ENCODE data around the gene UBE2J1. TPM values are rescaled to one million over a fixed set of nuclear protein-coding genes. Genes with fewer than 3 reads are reported as not detected.

The UBE2J1 gene
- total RNA-seq, 4 donors from 2014 or later = 25.3 to 30.4 (median 26.7) TPM

GRCh38 chr6:89278956-89279355, 73.6 kb downstream of the UBE2J1 start:
- H3K36me3 ChIP-seq = no peaks in the 10 kb centered on the region
- no peak for DNase-seq (ENCODE audit: low spot score in 2 of 2)
- H3K27ac ChIP-seq = no peak overlapping the region
- no peak overlapping the region for H3K4me3 ChIP-seq
- no peaks in the 10 kb centered on the region for H3K27me3 ChIP-seq
- TF ChIP-seq CTCF (IDR thresholded peaks at IDR 0.05) = no peak
- no peak for TF ChIP-seq EP300 (IDR thresholded peaks at IDR 0.05)
- no peak for TF ChIP-seq POLR2A (IDR thresholded peaks at IDR 0.05)
- no peaks in the 10 kb centered on the region for H3K4me1 ChIP-seq
- H3K9me3 ChIP-seq = no peaks in the 10 kb centered on the region
- 89 to 92% methylated on average over 8 to 9 of the region's 9 CpGs for WGBS, 2 donors

Other genes starting within 250 kb of the UBE2J1 start
- gene SRSF12, start 234.7 kb downstream of the UBE2J1 start, total RNA-seq = 1 to 10 TPM in 1 of 4 donors, under 1 TPM in 2, not detected in 1; under 0.01 to 1.7 (median 0.60) TPM
- gene PM20D2, start 206.7 kb downstream of the UBE2J1 start, total RNA-seq = 10 to 100 TPM; 15.1 to 28.2 (median 19.3) TPM
- not detected for gene GABRR1, start 135.4 kb downstream of the UBE2J1 start, total RNA-seq
- gene GABRR2, start 37.4 kb downstream of the UBE2J1 start, total RNA-seq = 1 to 10 TPM in 1 of 4 donors, under 1 TPM in 1, not detected in 2; 0.84 to 3.6 TPM
- gene RRAGD, start 59.6 kb upstream of the UBE2J1 start, total RNA-seq = 10 to 100 TPM; 10.9 to 21.3 (median 15.2) TPM
- gene ANKRD6, start 80.4 kb upstream of the UBE2J1 start, total RNA-seq = 10 to 100 TPM; 10.1 to 22.8 (median 13.0) TPM

Data from tibial nerve (tissue), 4 donors.